H1 (cell line): ENCODE data around the gene ATP6V0D1. TPM values are rescaled to one million over a fixed set of nuclear protein-coding genes. Genes with fewer than 3 reads are reported as not detected.

Experiments used
- BRCA1 ChIP-seq: IDR thresholded peaks from 2 replicates; pipeline ENCODE4 v1.6.1; 2012; ENCODE audit warnings: low read depth, low read length, improper control_type of control experiment
- CTBP2 ChIP-seq: IDR thresholded peaks from 2 replicates; pipeline ENCODE4 v1.7.0; 2011; ENCODE audit warnings: borderline replicate concordance, mild to moderate bottlenecking, moderate library complexity, mixed read lengths, low read length; ENCODE audit not compliant: insufficient read depth, insufficient read length
- KDM5A ChIP-seq: fragments of 200-600 bp; IDR thresholded peaks from 2 replicates; pipeline ENCODE4 v1.7.1; 2012; ENCODE audit warnings: mild to moderate bottlenecking, low read length, inconsistent platforms, mixed read lengths
- NANOG ChIP-seq: IDR thresholded peaks from 2 replicates; pipeline ENCODE4 v1.6.1; 2011; ENCODE audit warnings: low read length, low read depth, mild to moderate bottlenecking, inconsistent platforms; ENCODE audit not compliant: insufficient read depth, poor library complexity, severe bottlenecking
- RNF2 ChIP-seq: fragments of 200-900, 300-1000 bp; sonication (generic); IDR thresholded peaks from 2 replicates; pipeline ENCODE4 v1.7.1; 2016; ENCODE audit warnings: borderline replicate concordance, low read depth, mild to moderate bottlenecking, antibody characterized with exemption, low read length; ENCODE audit not compliant: poor library complexity, severe bottlenecking; ENCODE audit errors: missing control alignments
- polyA plus RNA-seq, 7 experiments: library from polyadenylated mRNA; depleted of rRNA in 3 of 7; stranded (reverse) in 5 of 7; unstranded in 2 of 7; fragments of >200 nt in 5 of 7; fragments of 200-250 nt in 2 of 7; gene quantifications; 1 replicate in 5 of 7; 2 replicates in 1 of 7; 4 replicates in 1 of 7; pipeline versions ENCODE4 v1.2.1 to v1.2.3, GENCODE V29; 2011 to 2013; ENCODE audit warnings: missing spikeins in 2 of 7, mixed read lengths in 2 of 7
- total RNA-seq: library from RNA; stranded (reverse); fragmentation: NEBNext Ultra II Directional; extraction: Animal tissue kit (Norgen Biotek cat#: 25700); gene quantifications from 2 replicates; pipeline ENCODE4 v1.2.1, GENCODE V29; 2021
- TF ChIP-seq, protein P1 (sequence below): IDR thresholded peaks from 2 replicates; pipeline ENCODE4 v1.6.1; 2011; ENCODE audit warnings: low read length, improper control_type of control experiment
- TF ChIP-seq, protein P2 (sequence below): IDR thresholded peaks from 2 replicates; pipeline ENCODE4 v1.6.1; 2012; ENCODE audit warnings: inconsistent platforms
- TF ChIP-seq, protein P3 (sequence below): fragments of 300-600 bp; sonication (generic); IDR thresholded peaks from 2 replicates; pipeline ENCODE4 v1.7.1; 2012; ENCODE audit warnings: low read length, moderate library complexity, mild to moderate bottlenecking, inconsistent platforms; ENCODE audit not compliant: insufficient replicate concordance

ATP6V0D1 gene
- total and polyA plus RNA-seq, 2 of the 8 experiments (the other 6 are each of a cell fraction or from before 2014, with no cell fraction given): 47.3 to 134 TPM

DNA sequence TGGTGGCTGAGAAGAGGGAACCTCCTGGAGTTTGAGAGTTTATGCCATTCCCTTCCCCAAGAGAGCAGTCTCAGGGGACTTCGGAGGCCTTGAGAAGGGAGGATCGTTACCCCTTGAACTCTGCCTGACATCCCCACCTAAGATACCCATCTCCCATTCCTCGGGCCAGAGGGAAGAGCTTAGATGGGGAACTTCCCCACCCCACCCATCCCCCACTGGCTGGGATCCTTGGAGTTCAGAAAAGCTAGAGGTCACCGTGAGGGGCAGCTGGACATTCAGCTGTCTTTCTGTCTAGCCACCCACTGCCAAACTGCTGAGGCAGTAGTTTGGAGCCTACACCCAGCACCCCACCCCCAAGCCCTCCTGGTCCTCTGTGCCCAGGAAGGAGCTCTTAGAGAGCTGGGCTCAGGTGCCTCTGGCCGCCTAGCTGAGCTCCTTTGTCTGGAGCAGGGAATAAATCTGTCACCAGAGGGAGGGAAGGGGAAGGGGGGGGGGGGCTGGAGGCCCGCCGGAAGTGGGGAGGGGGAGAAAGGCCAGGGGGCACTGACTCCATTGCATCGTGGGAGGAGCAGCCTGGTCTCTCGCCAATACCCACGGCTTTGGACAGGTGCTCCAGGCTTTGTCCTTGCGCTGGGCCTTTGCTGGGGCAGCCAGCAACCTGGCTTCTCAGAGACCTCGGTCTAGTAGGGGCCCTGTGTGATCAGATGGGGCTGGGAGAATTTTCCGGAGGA, 49.0 kb downstream of the ATP6V0D1 start (continued):
- TF ChIP-seq RNF2 (no peak), KDM5A (no peak), NANOG (no peak), BRCA1 (no peak), CTBP2 (no peak)
- TF ChIP-seq, protein P1, sequence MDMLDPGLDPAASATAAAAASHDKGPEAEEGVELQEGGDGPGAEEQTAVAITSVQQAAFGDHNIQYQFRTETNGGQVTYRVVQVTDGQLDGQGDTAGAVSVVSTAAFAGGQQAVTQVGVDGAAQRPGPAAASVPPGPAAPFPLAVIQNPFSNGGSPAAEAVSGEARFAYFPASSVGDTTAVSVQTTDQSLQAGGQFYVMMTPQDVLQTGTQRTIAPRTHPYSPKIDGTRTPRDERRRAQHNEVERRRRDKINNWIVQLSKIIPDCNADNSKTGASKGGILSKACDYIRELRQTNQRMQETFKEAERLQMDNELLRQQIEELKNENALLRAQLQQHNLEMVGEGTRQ: no peak
- TF ChIP-seq, protein P2, sequence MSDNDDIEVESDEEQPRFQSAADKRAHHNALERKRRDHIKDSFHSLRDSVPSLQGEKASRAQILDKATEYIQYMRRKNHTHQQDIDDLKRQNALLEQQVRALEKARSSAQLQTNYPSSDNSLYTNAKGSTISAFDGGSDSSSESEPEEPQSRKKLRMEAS: no peak
- TF ChIP-seq, protein P3, sequence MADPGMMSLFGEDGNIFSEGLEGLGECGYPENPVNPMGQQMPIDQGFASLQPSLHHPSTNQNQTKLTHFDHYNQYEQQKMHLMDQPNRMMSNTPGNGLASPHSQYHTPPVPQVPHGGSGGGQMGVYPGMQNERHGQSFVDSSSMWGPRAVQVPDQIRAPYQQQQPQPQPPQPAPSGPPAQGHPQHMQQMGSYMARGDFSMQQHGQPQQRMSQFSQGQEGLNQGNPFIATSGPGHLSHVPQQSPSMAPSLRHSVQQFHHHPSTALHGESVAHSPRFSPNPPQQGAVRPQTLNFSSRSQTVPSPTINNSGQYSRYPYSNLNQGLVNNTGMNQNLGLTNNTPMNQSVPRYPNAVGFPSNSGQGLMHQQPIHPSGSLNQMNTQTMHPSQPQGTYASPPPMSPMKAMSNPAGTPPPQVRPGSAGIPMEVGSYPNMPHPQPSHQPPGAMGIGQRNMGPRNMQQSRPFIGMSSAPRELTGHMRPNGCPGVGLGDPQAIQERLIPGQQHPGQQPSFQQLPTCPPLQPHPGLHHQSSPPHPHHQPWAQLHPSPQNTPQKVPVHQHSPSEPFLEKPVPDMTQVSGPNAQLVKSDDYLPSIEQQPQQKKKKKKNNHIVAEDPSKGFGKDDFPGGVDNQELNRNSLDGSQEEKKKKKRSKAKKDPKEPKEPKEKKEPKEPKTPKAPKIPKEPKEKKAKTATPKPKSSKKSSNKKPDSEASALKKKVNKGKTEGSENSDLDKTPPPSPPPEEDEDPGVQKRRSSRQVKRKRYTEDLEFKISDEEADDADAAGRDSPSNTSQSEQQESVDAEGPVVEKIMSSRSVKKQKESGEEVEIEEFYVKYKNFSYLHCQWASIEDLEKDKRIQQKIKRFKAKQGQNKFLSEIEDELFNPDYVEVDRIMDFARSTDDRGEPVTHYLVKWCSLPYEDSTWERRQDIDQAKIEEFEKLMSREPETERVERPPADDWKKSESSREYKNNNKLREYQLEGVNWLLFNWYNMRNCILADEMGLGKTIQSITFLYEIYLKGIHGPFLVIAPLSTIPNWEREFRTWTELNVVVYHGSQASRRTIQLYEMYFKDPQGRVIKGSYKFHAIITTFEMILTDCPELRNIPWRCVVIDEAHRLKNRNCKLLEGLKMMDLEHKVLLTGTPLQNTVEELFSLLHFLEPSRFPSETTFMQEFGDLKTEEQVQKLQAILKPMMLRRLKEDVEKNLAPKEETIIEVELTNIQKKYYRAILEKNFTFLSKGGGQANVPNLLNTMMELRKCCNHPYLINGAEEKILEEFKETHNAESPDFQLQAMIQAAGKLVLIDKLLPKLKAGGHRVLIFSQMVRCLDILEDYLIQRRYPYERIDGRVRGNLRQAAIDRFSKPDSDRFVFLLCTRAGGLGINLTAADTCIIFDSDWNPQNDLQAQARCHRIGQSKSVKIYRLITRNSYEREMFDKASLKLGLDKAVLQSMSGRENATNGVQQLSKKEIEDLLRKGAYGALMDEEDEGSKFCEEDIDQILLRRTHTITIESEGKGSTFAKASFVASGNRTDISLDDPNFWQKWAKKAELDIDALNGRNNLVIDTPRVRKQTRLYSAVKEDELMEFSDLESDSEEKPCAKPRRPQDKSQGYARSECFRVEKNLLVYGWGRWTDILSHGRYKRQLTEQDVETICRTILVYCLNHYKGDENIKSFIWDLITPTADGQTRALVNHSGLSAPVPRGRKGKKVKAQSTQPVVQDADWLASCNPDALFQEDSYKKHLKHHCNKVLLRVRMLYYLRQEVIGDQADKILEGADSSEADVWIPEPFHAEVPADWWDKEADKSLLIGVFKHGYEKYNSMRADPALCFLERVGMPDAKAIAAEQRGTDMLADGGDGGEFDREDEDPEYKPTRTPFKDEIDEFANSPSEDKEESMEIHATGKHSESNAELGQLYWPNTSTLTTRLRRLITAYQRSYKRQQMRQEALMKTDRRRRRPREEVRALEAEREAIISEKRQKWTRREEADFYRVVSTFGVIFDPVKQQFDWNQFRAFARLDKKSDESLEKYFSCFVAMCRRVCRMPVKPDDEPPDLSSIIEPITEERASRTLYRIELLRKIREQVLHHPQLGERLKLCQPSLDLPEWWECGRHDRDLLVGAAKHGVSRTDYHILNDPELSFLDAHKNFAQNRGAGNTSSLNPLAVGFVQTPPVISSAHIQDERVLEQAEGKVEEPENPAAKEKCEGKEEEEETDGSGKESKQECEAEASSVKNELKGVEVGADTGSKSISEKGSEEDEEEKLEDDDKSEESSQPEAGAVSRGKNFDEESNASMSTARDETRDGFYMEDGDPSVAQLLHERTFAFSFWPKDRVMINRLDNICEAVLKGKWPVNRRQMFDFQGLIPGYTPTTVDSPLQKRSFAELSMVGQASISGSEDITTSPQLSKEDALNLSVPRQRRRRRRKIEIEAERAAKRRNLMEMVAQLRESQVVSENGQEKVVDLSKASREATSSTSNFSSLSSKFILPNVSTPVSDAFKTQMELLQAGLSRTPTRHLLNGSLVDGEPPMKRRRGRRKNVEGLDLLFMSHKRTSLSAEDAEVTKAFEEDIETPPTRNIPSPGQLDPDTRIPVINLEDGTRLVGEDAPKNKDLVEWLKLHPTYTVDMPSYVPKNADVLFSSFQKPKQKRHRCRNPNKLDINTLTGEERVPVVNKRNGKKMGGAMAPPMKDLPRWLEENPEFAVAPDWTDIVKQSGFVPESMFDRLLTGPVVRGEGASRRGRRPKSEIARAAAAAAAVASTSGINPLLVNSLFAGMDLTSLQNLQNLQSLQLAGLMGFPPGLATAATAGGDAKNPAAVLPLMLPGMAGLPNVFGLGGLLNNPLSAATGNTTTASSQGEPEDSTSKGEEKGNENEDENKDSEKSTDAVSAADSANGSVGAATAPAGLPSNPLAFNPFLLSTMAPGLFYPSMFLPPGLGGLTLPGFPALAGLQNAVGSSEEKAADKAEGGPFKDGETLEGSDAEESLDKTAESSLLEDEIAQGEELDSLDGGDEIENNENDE: no peak
